Stimulated activated CD4-positive, alpha-beta T cell treated with anti-CD3 and anti-CD28 coated beads, TNF-alpha, amount 100 ng/mL, for 48 hours (primary cell): ENCODE results near the gene HTR2C.
"Not testable (repeated sequence)": the region's sequence is repeated elsewhere in the genome, so short reads cannot be mapped to it uniquely, and the experiment has no call there.

ENCODE experiments used
- DNase-seq, 3 donors: peaks; one replicate each; pipeline ENCODE4 v3.0.0-alpha.2; 2020; ENCODE audit warnings: low read depth in 3 of 3

The HTR2C gene

GRCh38 chrX:114712466-114712865 is 128.6 kb downstream of the HTR2C start:
- no peak for DNase-seq

GRCh38 chrX:114715096-114715495 is 131.2 kb downstream of the HTR2C start:
- DNase-seq = no peak

GRCh38 chrX:114717921-114718320 is 134.0 kb downstream of the HTR2C start:
- no peak for DNase-seq

- DNase-seq = no peak
Measured at GRCh38 chrX:114766541-114766940, 182.7 kb downstream of the HTR2C start.

GRCh38 chrX:114774691-114775090 is 190.8 kb downstream of the HTR2C start:
- DNase-seq = no peak

- DNase-seq = no peak
Measured at GRCh38 chrX:114782925-114783324, 199.0 kb downstream of the HTR2C start.

GRCh38 chrX:114787061-114787460 is 203.2 kb downstream of the HTR2C start:
- DNase-seq = no peak

GRCh38 chrX:114797494-114797893 is 213.6 kb downstream of the HTR2C start:
- DNase-seq = no peak

- no peak for DNase-seq
Measured at GRCh38 chrX:114798907-114799306, 215.0 kb downstream of the HTR2C start.

GRCh38 chrX:114800719-114801118 is 216.8 kb downstream of the HTR2C start:
- no peak for DNase-seq

GRCh38 chrX:114819509-114819908 is 235.6 kb downstream of the HTR2C start:
- no peak for DNase-seq

- DNase-seq = no peak
Measured at GRCh38 chrX:114841051-114841450, 257.2 kb downstream of the HTR2C start.

GRCh38 chrX:114842181-114842580 is 258.3 kb downstream of the HTR2C start:
- DNase-seq = no peak

GRCh38 chrX:114889481-114889880 is 305.6 kb downstream of the HTR2C start:
- DNase-seq = no peak

- no peak for DNase-seq
Measured at GRCh38 chrX:114903618-114904017, 319.7 kb downstream of the HTR2C start.

- no peak for DNase-seq
Measured at GRCh38 chrX:114905251-114905650, 321.4 kb downstream of the HTR2C start.

GRCh38 chrX:114906984-114907510 is 323.2 kb downstream of the HTR2C start:
- no peak for DNase-seq

GRCh38 chrX:114924423-114924822 is 340.5 kb downstream of the HTR2C start:
- DNase-seq = no peak

GRCh38 chrX:114924856-114925255 is 341.0 kb downstream of the HTR2C start:
- DNase-seq = no peak

- DNase-seq = no peak
Measured at GRCh38 chrX:114930227-114930626, 346.3 kb downstream of the HTR2C start.

- DNase-seq = no peak
Measured at GRCh38 chrX:114932550-114932949, 348.7 kb downstream of the HTR2C start.

- not testable (repeated sequence) for DNase-seq
Measured at GRCh38 chrX:114933291-114933690, 349.4 kb downstream of the HTR2C start.

GRCh38 chrX:114937090-114937489 is 353.2 kb downstream of the HTR2C start:
- not testable (repeated sequence) for DNase-seq

GRCh38 chrX:114952696-114953095 is 368.8 kb downstream of the HTR2C start:
- no peak for DNase-seq
